Medulla oblongata (tissue), 1 donor: Measurements from ENCODE around the gene PRKCA.
A peak's percentile ranks its signal among the peaks of the same experiment; 100 is the strongest.
"Not testable (repeated sequence)": the region's sequence is repeated elsewhere in the genome, so short reads cannot be mapped to it uniquely, and the experiment has no call there.

Experiments
- DNase-seq: peaks from one replicate; pipeline ENCODE4 v3.0.0-alpha.2; 2015; ENCODE audit errors: extremely low spot score

Gene PRKCA

DNA sequence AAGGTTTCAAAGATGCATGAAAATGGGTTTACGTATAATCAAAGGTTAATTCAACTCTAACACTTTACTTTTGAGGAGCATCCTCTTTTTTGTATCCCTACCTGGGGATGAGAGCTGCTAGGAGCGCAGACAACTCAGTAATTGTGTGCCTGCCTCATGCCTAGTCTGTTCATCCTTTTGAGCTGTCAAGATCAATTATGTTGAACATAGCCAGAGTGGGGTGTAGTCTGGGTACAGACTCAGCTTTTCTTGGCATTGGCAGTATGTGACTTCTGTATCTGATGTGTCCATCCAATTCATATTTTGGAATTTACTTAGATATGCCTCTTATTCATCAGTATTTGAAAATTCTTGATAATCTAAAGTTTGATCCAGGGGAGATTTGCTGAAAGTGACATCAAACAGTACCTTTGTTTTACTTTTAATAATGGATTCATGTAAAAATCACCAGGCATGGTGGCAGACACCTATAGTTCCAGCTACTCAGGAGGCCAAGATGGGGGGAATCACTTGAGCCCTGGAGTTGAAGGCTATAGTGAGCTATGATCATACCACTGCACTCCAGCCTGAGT, 24.1 kb downstream of the PRKCA start:
- no peak for DNase-seq

DNA sequence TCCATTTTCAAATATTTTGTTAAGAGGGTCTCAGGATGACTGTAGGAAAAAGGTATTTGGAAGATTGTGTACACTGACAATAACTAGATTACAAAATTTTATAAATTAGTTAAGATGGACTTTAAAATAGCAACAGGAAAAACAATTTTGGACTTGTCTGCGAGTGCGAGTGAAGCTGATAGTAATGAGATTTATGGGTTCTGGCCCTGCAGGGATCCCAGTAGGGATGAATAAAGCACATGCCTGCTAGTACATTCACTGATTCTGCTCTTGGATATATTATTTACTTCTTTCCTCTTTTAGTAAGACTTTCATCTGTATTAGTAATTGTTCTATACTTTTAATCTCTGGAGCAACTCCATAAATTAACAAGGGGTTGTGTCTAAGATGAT, 28.2 kb downstream of the PRKCA start:
- no peak for DNase-seq

DNA sequence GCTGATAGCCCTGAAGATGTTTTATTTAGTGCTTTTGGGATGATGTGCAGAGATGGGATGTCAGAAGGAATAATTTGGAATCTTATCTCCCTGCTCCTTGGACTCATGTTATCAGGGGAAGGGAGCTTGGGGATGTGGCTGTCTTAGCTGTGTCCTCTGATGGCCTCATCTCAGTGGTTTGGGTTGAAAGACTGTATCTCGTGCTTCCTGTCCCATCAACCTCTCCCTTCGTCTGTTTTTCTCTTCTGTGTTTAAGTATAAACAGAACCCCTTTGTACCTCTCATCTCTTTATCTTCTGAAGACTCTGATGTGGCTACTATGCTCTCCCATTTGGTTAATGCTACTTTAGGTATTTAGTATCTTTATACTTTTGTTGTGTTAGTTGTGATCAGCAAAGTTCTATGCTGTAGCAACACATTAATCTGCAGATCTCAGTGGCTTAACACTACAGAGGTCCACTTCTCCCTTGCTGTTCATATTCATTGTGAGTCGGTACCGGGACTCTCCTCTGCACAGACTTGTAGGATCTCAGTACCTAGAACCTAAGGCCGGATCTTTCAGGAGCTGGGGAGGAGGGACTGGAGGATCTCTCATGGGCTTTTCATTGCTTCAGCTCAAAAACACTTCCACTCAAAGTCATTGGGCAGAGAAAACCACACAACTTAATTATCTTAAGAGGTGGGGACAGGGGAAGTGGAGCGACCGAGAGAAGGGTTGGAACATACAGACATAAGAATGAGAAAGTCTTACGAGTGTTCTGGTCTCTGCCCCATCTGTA, 28.8 kb downstream of the PRKCA start:
- DNase-seq = no peak

DNA sequence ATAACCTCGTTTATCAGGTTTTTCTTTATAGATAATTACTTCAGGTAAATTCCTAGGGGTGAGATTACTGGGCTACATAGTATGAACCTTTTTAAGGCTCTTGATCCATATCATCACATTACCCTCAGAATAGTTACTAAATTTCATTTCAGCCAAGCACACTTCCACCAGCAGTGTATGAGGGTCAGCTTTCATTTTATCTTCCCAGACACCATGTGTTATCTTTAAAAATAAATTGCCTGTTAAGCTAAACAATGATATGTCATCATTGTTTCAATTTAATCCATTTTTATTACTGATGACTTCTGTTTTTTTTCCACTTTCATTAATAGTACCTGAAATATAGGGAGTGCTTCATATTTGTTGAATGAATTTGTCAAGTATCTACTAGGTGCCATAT, 33.4 kb downstream of the PRKCA start:
- no peak for DNase-seq

DNA sequence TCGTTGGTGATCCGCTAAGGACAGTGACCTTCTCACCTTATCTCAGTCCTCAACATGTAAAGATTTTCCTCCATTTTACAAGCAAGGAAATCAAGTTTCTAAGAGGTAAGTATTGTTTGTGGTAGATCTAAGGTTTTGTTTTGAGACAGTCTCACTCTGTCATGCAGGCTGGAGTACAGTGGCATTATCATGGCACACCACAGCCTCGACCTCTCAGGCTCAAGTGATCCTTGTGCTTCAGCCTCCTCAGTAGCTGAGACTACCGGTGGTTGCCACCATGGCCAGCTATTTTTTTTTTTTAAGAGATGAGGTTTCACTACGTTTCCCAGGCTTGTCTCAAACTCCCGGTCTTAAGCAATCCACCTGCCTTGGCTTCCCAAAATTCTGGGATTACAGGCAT, 34.9 kb downstream of the PRKCA start:
- DNase-seq = no peak

DNA sequence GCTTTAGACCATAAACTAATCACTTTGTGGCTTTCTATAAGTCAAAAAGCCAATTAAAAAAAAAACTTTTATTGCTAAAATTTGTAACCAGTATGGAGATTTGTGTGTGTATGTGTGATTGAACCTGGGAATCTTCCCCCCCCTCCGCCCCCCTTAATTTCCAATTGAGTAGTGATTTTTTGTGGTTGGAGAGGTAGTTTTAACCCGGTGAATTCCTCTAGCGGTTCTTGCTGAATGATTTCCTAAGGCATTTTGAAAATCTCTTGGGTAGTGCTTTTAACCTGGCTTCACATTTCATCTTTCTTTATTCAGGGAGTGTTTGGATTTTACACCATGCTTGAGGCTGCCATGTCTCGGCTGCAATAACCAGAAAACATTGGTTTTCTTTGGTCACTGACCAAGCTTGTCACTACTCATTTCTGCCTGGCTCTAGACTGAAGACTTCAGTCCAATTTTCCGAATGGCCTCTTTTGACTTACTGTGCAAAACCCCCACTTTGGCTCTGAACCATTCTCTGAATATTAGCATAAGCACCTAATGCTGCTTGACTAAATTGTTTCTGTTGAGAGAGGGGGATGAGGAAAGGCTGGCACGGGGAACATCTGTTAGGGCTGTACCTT, 35.6 kb downstream of the PRKCA start:
- DNase-seq = peak; percentile 27

DNA sequence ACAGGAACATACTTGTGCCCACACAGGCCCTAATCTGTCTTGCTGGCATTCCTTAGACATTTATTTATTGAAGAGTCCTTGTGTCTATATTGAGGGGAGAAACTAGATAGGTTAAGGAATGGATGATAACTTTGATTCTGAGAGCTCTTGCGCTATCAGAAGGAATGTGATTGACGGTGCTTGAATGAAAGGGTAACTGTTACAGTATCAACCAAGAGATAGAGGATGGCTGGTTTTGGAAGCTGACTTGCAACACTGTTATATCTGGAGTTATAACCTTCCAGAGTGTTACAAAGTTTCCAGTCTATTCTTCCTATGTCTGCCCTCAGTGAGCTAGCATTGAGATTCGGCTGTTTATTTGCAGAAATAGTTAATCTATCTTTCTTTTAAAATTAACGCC, 36.5 kb downstream of the PRKCA start:
- DNase-seq = no peak

DNA sequence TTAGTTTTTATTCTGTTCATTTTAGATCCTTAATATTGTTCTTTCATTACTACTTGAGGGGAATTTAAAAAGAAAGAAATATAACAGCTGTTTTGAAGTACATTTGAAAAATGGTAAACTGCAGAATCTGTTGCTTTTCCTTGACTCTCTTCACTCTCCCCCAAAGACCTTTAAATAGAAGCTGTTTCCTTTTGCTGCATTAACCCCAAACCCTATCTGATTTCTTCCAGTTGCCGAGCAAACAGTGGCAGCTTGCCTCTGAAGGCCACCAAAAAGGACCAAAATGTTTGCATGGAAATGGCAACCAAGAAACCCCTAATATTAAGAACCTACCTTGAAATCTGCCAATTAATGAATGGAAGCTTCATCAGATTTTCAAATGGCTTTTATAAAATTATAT, 37.1 kb downstream of the PRKCA start:
- DNase-seq = no peak

DNA sequence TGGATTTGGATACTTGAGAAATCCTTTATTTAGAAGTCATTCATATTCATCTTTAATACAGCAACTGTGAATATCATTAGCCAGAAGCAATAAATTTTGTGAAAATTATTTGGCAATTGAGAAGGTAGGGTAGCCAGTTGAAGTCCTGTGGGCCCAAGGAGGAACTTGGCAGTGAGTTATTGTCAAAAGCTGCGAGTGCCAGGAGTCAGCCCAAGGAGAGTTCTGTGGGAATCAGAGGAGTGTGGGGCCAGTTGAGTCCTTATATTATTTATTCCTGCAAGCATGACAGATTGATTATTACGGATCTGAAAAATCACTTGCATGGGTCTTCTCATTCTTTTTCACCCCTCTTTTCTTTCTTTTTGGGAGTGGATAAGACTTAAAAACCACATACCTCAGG, 38.3 kb downstream of the PRKCA start:
- no peak for DNase-seq

DNA sequence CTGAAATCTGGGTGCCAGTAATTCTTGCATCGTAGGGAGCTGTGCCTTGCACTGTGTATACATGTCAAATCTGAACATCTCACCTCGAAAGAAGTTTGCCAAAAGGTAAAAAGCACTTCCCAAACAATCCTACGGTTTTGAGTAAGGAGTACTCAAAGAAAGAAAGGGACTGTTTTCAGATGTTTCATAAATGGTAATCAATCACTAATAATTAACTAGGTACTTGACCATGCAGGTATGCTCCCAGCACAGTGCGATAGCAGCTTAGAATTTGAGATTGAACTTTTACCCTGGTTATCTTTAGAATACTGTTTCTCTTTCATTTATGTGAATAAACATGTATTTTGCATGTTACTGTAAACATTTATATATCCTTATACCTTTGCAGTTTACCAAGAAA, 39.0 kb downstream of the PRKCA start:
- no peak for DNase-seq

DNA sequence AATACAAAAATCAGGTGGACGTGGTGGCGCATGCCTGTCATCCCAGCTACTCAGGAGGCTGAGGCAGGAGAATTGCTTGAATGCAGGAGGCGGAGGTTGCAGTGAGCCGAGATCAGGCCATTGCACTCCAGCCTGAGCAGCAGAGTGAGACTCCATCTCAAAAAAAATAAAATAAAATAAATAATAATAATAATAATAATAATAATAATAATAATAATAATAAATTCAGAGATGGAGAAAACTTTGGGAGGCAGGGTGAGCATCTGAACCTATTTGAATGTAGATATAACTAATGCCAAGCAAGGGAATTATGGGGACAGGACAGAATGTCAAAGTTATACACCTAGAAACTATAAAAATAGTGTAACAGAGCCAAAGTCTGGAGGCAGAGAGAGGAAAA, 39.9 kb downstream of the PRKCA start:
- DNase-seq = not testable (repeated sequence)

DNA sequence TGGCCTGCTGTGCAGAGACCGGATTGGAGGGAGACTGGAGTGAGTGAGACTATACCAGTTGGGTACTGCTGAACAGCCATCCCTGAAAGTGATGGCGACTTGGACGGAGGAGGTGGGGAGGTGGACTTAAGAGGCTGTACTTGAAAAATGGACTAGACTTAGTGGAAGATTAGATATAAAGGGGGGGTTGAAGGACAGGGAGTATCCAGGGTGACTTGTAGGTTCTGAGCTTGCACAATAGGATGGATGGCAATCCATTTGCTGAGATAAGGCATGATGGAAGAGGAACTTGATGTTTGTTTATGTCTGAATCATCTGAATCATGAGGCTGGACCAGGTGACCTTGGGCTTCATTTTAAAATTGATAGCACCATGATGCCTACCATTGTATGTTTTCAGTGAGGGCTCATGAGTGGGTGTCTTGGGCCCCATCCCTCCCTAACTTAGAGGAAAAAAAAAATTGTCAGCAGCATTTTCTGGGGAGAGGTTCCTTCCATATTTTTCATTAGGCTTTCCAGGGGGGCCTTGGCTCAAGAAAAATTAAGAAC, 41.2 kb downstream of the PRKCA start:
- no peak for DNase-seq

DNA sequence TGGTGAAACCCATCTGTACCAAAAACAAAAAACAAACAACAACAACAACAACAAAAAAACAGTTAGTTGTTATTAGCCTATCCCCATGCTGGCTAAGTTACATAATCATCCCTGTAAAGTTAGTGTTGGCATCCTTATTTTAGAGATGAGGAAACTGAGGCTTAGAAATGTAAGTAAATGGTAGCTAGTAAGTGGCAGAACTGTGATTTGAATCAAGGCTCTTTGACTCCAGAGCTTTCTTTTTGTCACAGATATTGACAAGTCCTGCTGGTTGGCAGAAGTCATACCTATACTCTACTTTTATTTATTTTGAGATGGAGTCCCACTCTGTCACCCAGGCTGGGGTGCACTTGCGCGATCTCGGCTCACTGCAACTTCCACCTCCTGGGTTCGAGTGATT, 42.1 kb downstream of the PRKCA start:
- no peak for DNase-seq

DNA sequence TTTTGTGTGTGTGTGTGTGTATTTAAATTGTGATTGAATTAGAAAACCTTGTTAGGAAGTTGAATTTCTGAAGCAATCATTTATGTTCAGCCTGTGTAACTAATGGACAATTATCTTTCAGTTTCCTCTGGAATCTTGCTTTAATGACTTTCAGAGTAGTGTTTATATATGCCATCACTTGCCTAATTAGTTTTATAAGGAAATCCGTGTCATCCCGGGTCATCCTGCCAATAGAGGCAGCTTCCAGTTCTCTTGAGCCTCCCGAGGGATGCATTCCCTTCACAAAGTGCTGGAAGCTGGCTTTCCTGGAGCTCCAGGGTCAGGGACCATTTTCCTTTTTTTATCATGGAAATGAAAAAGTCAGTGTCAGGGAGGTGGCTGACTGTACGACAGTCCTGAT, 42.9 kb downstream of the PRKCA start:
- no peak for DNase-seq

DNA sequence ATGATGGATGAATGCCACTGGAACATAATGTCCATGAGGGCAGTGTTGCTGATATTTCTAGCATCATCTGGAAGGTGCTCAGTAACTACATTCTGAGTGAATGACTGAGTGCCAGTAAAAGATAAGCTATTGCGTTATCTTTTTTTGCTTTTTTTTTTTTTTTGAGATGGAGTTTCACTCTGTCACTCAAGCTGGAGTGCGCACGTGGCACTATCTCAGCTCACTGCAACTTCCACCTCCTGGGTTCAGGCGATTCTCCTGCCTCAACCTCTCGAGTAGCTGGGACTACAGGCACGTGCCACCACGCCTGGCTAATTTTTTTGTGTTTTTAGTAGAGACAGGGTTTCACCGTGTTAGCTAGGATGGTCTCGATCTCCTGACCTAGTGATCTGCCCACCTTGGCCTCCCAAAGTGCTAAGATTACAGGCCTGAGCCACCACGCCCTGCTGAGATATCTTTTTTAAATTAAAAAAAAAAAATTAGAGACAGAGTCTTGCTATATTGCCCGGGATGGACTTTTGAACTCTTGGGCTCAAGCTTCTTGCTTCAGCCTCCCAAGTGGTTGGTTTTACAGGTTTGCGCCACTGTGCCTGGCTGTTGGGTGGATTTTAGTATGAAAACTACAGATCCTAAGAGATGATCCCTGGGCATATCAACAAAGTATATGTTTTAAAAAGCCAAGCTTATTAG, 43.7 kb downstream of the PRKCA start:
- not testable (repeated sequence) for DNase-seq

DNA sequence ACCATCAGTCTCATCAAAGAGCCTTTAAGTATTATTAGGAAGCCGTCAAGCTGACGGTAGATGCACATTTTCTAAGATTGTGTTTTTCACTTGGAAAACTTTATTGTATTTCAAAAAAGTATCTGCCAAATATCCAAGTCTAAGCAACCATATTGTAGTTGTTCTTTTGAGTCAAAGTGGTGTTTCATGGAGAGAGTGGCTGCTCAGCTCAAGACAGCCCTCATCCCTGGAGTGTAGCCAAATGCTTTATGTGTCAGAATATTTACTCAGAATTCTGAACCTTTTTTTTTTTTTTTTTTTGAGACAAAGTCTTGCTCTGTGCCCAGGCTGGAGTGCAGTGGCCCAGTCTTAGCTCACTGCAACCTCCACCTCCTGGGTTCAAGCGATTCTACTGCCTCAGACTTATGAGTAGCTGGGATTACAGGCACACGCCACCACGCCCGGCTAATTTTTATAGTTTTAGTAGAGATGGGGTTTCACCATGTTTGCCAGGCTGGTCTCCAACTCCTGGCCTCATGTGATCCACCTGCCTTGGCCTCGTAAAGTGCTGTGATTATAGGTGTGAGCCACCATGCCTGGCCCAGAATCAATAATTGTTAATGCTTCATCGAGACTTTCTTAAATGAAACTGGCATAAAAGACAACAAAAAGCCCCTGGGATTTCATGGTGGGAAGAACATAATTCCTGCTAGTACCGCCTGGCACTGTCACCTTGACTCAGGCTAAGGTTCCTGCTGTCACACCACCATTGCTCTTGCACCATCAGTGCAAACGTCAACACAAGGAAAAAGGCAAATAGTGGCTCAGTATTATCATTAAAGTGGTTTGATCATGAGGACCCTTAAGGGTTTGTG, 45.5 kb downstream of the PRKCA start:
- no peak for DNase-seq

DNA sequence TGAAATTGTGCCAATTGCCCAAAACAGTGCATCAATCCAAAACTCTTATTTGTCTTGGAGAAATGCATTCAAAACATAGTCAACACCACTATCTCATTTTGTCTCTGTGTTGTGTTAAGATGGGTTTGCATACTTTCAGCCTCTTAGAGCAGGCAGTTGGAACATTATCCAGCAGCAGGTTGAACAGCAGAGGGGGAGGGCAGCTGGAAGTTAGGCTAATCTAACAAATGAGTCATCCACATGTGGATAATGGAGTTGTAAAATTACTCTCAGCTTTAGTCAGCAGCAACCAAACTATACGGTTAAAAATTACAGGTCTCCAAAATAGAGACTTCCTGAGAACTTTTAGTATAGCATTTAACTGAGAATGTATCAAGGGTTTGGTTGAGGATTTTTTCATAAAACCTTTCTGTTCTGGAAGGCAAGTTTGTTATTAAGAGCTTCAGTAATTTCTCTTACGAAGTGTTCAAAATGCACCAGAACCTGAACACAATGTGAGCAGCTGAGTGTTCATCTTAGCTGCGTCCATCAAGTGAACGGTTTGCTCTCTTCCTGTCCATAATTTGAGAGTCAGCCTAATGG, 46.3 kb downstream of the PRKCA start:
- DNase-seq = no peak

DNA sequence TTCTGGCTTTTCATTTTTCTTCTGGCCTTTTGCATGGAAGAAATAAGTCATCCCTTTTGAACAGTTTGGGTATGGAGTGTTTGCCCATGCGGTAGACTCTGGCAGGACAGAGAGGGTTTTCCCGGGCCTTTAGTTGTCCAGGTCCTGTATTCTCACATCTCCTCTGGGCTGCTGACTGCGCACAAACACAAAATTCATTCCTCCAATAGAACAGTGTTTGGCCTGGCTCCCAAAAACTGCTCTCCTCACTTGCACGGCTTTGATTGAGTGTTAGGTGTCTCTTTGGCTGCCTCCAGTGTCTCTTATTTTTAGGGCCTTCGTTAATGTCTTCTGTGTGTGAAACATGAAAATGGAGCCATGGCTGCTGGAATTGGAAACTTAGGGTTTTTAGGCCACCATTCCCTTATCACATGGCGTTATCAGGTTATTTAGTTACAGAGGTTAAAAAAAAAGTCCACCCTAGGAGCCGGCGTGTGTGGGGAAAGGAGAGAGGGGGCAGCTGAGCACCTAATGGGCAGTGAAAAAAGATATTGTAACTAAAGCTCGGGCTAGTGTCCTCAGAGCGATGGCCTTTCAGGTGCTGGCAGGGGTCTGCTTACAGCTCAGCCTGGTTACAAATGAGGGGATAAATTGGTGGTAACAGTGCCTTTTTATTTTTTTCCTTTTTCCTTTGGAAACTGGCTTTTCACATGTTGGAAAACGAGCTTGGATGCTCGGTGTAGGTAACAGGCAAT, 47.3 kb downstream of the PRKCA start:
- no peak for DNase-seq

DNA sequence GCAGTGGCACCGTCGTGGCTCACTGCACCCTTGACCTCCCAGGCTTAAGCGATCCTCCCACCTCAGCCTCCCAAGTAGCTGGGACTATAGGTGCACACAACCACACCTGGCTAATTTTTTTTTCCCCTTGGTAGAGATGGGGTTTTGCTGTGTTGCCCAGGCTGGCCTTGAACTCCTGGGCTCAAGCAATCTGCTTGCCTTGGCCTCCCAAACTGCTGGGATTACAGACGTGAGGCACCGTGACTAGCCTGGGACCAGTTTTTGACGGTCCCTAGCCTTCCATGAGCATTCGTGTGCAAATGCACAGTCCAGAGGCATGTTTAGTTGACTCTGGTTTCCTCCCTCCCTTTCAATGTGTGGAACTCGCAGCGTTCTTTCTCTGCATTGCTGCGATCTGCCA, 48.2 kb downstream of the PRKCA start:
- not testable (repeated sequence) for DNase-seq

DNA sequence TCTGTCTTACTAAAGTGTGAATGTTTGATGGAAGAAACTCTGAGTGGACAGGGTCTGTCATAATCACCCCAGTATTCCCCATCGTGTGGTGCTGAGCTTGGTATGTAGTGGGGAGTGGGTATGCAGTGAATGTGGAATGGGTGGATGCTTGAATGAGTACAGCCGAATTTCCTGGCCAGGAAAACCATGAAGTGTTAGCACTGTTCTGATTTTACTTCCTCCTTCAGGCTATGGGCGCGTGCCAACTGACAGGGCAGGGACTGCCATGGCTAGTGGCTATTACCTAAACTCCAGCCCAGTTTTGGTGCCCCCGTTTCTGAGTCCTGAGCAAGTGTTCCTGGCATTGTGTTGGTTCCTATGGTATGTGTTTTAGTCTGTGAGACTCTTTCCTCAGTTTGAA, 48.6 kb downstream of the PRKCA start:
- DNase-seq = peak; percentile 62
